Activated B cell treated with CpG ODN at 0.5 μM for 24 hours (primary cell): Measurements from ENCODE around the gene RGPD4. TPM values are rescaled to one million over a fixed set of nuclear protein-coding genes. Genes with fewer than 3 reads are reported as not detected.

Experiments
- ATAC-seq: fragments of 200-7000 bp; cut with Tn5 transposase; one replicate; pipeline ENCODE4 v1.10.0; 2021; ENCODE audit warnings: low read depth, mild to moderate bottlenecking, moderate library complexity
- CTCF ChIA-PET: fragments of 350-600 bp; sonication (Branson Sonifier 250); formaldehyde crosslinking; loops from one replicate; lab custom pipeline; 2021; ENCODE audit warnings: antibody characterized with exemption; lab: Charles Lee
- POLR2A ChIA-PET: fragments of 350-600 bp; sonication (Branson Sonifier 250); formaldehyde crosslinking; loops from one replicate; lab custom pipeline; 2021; ENCODE audit warnings: antibody characterized with exemption; lab: Charles Lee
- DNase-seq: peaks from one replicate; pipeline ENCODE4 v3.0.0; 2022
- H3K27ac Mint-ChIP-seq: one replicate; pipeline ENCODE4 v1.8.0; 2020; ENCODE audit warnings: mixed read lengths
- H3K27me3 Mint-ChIP-seq: one replicate; pipeline ENCODE4 v1.8.0; 2021; ENCODE audit warnings: mixed read lengths
- H3K36me3 Mint-ChIP-seq: one replicate; pipeline ENCODE4 v1.8.0; 2021; ENCODE audit warnings: low read depth, mixed read lengths
- H3K4me1 Mint-ChIP-seq: one replicate; pipeline ENCODE4 v1.8.0; 2021; ENCODE audit warnings: mixed read lengths
- H3K4me3 Mint-ChIP-seq: one replicate; pipeline ENCODE4 v1.8.0; 2020; ENCODE audit warnings: mild to moderate bottlenecking, mixed read lengths
- H3K9me3 Mint-ChIP-seq: one replicate; pipeline ENCODE4 v1.8.0; 2020; ENCODE audit warnings: mixed read lengths
- CTCF ChIP-seq: fragments of 200-600 bp; IDR thresholded peaks from one replicate; pipeline ENCODE4 v1.8.0; 2022; ENCODE audit warnings: antibody characterized with exemption, mild to moderate bottlenecking
- intact Hi-C: fragments of 100-400 bp; cut with micrococcal nuclease; formaldehyde crosslinking; loops from one replicate; pipeline ENCODE4 v1.15.1; 2024
- total RNA-seq: library from RNA; stranded (reverse); gene quantifications from 2 replicates; pipeline ENCODE4 v1.2.3, GENCODE V29; 2022

Gene RGPD4
- total RNA-seq, 1 donor from 2014 or later: 0.07 TPM

- ATAC-seq (no peak), DNase-seq (no peak)
- Mint-ChIP-seq H3K9me3 (no peaks in the 10 kb centered on the region), H3K27ac (no peak overlapping the region), H3K27me3 (no peaks in the 10 kb centered on the region), H3K36me3 (no peaks in the 10 kb centered on the region), H3K4me1 (no peaks in the 10 kb centered on the region), H3K4me3 (no peak overlapping the region)
- TF ChIP-seq CTCF: no peak
- POLR2A ChIA-PET: no interaction called here
- intact Hi-C loops: no loop called here
- CTCF ChIA-PET: no interaction called here
These were observed 21.8 kb upstream of the RGPD4 start for GRCh38 chr2:107804608-107805498.

- Mint-ChIP-seq H3K4me3 (no peak overlapping the region), H3K27ac (no peak overlapping the region), H3K4me1 (no peaks in the 10 kb centered on the region), H3K36me3 (no peaks in the 10 kb centered on the region), H3K27me3 (no peaks in the 10 kb centered on the region), H3K9me3 (no peaks in the 10 kb centered on the region)
- no peak for TF ChIP-seq CTCF
- ATAC-seq (no peak), DNase-seq (no peak)
- CTCF ChIA-PET: no interaction called here
- intact Hi-C loops: no loop called here
- POLR2A ChIA-PET: no interaction called here
These were observed 19.8 kb upstream of the RGPD4 start for GRCh38 chr2:107806901-107807300.

DNA sequence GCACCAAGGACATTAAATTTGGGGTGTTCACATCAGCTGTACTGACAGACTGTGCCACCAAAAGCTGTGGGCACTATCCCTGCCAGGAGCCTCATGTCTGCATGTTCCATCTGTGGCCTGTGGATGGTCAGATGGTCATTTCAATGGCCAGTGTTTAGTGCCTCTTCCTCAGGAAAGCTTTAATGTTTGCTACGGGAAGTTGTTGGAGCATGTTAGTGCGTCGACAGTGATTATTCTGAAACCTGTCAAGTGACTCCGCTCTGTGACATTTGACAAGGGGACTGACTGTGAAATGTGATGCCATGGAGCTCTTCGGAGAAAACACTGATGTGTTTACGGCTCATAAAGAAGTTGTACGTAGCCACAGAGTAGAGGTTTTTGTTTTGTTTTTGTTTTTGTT lies 18.7 kb upstream of the RGPD4 start:
- CTCF ChIA-PET: no interaction called here
- H3K27ac Mint-ChIP-seq: no peak overlapping the region
- TF ChIP-seq CTCF: no peak
- no peaks in the 10 kb centered on the region for H3K9me3 Mint-ChIP-seq
- POLR2A ChIA-PET: no interaction called here
- no peak overlapping the region for H3K4me3 Mint-ChIP-seq
- ATAC-seq (no peak), DNase-seq (no peak)
- intact Hi-C loops: no loop called here
- H3K4me1 Mint-ChIP-seq: no peaks in the 10 kb centered on the region
- no peaks in the 10 kb centered on the region for H3K36me3 Mint-ChIP-seq
- no peaks in the 10 kb centered on the region for H3K27me3 Mint-ChIP-seq

GRCh38 chr2:107808959-107809358 lies 17.7 kb upstream of the RGPD4 start:
- POLR2A ChIA-PET: no interaction called here
- H3K4me1 Mint-ChIP-seq: no peaks in the 10 kb centered on the region
- ATAC-seq (no peak), DNase-seq (no peak)
- H3K36me3 Mint-ChIP-seq: no peaks in the 10 kb centered on the region
- CTCF ChIA-PET: no interaction called here
- intact Hi-C loops: no loop called here
- no peak for TF ChIP-seq CTCF
- H3K27me3 Mint-ChIP-seq: no peaks in the 10 kb centered on the region
- H3K4me3 Mint-ChIP-seq: no peak overlapping the region
- H3K9me3 Mint-ChIP-seq: no peaks in the 10 kb centered on the region
- H3K27ac Mint-ChIP-seq: no peak overlapping the region

DNA sequence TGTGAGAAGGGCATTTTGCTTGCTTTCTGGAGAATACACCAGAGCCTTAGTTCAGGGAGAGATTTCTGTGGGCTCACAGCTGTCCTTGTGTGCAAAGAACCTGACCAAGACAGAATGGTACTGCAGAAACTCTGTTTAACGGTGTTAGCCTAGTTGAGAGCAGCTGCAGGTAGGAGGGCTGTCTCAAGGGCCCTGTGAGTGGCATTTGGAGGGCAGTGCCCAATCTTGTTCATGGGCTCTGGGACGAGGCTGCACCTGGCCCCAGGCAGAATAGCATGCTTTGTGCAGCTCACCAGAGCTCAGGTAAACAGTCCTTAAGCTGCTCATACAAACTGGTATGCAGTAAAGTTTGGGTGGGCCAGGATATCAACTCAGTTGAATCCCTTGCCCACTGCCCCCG lies 16.9 kb upstream of the RGPD4 start:
- ChIA-PET CTCF (no interaction called here), POLR2A (no interaction called here)
- TF ChIP-seq CTCF: no peak
- Mint-ChIP-seq H3K9me3 (no peaks in the 10 kb centered on the region), H3K36me3 (no peaks in the 10 kb centered on the region), H3K4me1 (no peaks in the 10 kb centered on the region), H3K27me3 (no peaks in the 10 kb centered on the region), H3K27ac (no peak overlapping the region), H3K4me3 (no peak overlapping the region)
- ATAC-seq (no peak), DNase-seq (no peak)
- intact Hi-C loops: no loop called here
